WI38 (cell line): Measurements from ENCODE around the gene DYNC1LI2.

Experiments
- H3K4me3 ChIP-seq: 2 replicates; pipeline ENCODE4 v1.5.1; 2011; ENCODE audit warnings: low read depth, mild to moderate bottlenecking, control low read depth, low read length
- TF ChIP-seq, protein P1 (sequence below): IDR thresholded peaks from 2 replicates; pipeline ENCODE4 v1.5.1; 2012; ENCODE audit warnings: low read depth, mild to moderate bottlenecking, control low read depth, low read length

The DYNC1LI2 gene

DNA sequence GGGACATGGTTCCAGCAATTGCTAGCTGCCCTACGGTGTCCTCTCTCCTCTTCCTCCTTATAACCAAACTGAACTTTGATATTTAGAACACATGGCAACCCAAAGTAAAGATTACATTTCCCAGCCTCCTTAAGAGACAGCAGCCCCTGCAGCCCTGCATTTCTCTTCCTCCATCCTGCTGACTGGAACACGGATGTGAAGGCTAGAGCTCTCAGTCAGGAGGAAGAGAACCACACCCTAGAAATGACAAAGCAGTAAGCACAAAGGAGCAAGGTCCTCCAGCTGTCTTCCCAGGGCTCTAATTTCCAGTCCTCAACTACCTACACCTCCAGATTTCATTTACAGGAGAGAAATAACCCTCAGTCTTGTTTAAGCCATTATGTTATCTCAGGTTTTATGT, 10.9 kb downstream of the DYNC1LI2 start:
- no peak overlapping the region for H3K4me3 ChIP-seq
- TF ChIP-seq, protein P1, sequence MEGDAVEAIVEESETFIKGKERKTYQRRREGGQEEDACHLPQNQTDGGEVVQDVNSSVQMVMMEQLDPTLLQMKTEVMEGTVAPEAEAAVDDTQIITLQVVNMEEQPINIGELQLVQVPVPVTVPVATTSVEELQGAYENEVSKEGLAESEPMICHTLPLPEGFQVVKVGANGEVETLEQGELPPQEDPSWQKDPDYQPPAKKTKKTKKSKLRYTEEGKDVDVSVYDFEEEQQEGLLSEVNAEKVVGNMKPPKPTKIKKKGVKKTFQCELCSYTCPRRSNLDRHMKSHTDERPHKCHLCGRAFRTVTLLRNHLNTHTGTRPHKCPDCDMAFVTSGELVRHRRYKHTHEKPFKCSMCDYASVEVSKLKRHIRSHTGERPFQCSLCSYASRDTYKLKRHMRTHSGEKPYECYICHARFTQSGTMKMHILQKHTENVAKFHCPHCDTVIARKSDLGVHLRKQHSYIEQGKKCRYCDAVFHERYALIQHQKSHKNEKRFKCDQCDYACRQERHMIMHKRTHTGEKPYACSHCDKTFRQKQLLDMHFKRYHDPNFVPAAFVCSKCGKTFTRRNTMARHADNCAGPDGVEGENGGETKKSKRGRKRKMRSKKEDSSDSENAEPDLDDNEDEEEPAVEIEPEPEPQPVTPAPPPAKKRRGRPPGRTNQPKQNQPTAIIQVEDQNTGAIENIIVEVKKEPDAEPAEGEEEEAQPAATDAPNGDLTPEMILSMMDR: no peak

DNA sequence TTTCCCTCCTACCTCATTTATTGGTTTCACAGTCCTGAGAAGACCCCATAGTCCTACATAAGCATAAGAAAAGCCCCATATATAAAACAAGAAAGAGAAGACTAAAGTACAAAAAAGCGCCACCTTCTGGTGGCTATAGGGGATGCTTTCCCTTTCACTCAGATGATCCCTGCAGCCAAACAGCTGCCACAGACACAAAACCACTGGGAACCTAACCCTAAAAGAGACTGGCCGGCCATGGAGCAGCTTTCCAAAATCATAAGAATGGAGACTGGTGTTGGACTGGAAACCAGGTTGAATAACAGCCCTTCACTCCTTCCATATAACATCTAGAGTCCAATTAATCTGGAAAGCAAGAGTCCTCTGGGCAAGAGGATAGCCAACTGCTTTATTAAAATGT, 11.4 kb downstream of the DYNC1LI2 start:
- no peak overlapping the region for H3K4me3 ChIP-seq
- TF ChIP-seq, protein P1: peak; percentile 71

DNA sequence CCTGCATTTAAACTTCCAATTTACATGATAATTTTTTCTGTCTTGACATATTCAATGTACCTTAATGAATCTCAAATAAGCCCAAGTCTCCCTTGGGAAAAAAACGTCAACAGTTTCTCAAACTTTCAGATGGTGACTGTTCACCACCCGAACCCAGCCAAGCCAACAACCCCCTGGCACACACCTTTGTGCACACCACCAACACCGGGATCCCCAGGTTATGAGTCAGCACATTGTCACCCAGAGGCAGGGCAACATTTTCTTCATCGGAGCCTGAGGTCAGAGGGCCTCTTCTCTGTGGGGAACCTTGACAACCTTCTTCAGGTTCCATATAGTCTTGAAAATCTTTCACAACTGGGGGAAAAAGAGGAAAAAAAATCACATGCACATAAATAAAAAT, 15.5 kb downstream of the DYNC1LI2 start:
- H3K4me3 ChIP-seq: no peak overlapping the region
- TF ChIP-seq, protein P1: no peak

DNA sequence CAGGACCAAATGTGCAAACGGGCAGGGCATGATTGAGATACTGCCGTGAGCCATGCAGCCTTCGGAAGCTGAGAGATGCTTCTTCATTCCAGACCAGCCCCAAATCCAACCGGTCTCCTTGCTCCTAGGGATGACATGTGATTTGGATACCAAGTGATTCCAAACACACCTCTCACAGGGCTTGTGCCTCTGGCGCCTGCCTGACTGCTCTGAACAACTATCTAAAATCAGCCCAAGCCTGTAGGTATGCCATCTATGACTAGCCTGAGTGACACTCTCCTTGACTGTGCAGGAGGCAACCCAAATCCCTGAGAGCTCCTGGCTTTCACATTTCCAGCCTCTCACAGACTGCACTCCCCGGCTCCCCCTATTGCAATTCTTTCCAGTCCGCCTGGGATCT, 20.3 kb downstream of the DYNC1LI2 start:
- H3K4me3 ChIP-seq: no peak overlapping the region
- TF ChIP-seq, protein P1: no peak

DNA sequence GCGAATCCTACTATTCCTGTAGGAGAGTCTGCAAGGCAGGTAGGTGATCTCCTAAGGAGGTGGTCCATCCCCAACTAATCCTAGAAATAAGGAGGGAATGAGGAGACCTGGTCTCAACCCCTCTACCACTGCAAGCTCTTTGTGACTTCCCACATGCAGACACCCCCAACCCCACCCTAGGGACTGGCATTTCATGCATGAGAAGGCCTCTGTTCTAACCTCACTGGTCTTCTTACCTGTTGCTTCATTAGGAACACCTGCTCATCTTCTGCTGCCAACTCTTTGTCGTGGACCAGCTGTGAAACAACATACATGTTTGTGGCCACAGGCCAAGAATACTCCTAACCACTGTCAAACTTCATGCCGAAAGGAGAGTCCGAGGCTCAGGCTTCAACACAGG, 22.6 kb downstream of the DYNC1LI2 start:
- TF ChIP-seq, protein P1: no peak
- no peak overlapping the region for H3K4me3 ChIP-seq

DNA sequence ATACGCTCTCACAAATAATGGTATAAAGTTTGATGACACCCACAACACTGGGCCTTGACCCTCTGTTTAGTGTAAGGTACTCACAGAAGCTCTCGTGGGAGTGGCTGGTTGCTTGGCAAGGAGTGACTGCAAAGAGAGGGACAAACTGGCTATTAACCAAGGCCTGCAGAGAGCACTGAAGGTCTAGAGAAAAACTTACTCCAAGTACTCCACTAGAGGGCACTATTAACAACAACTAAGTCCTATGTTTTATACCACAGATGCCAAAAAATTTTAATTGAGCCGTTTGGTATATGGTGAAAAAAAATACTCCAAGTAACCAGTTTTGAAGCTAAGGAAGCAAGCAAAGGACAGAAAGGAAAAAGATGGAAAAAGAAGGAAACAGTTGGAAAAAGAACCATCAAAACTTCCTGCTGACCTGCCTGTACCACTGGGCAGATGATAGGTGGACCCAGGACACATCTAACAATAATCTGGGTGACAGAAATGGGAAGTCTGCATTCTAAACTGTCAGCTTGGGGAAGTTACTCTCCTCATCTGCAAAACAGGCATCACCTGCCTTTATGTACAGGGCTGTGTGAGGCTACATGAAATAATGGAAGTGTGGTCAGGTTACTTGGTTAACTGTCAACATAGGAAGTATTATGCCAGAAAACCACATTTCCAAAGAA, 23.2 kb downstream of the DYNC1LI2 start:
- no peak overlapping the region for H3K4me3 ChIP-seq
- TF ChIP-seq, protein P1: peak; percentile 35; the same call in 1 of the 2 replicates

DNA sequence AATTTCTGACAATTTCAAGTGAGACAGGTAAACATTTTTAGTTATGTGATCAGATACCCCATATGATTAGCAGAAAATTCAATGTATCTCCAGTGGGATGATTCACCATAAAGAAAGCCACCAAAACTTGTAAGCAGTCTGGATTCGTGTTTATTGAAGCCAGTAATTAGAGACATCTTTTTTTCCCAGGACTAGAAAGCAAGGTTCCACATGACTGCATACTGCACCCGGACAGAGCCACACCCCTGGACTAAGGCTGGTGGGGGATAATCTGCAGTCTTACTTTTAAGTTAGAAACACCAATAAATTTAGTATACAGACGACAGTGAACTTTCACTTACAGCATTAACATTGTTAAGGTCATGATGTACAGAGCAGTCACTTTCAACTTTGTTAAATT, 30.6 kb downstream of the DYNC1LI2 start:
- TF ChIP-seq, protein P1: no peak

More for the DNA sequence above, 30.6 kb downstream of the DYNC1LI2 start:
- H3K4me3 ChIP-seq: no peak overlapping the region
